IPS-NIHi7 (cell line): ENCODE measurements around the gene TTC33.
"Not testable (repeated sequence)": the region's sequence is repeated elsewhere in the genome, so short reads cannot be mapped to it uniquely, and the experiment has no call there.

Source experiments
- DNase-seq: peaks from one replicate; pipeline ENCODE4 v3.0.0; 2012; ENCODE audit warnings: mixed read lengths; ENCODE audit errors: extremely low spot score

Gene TTC33

DNA sequence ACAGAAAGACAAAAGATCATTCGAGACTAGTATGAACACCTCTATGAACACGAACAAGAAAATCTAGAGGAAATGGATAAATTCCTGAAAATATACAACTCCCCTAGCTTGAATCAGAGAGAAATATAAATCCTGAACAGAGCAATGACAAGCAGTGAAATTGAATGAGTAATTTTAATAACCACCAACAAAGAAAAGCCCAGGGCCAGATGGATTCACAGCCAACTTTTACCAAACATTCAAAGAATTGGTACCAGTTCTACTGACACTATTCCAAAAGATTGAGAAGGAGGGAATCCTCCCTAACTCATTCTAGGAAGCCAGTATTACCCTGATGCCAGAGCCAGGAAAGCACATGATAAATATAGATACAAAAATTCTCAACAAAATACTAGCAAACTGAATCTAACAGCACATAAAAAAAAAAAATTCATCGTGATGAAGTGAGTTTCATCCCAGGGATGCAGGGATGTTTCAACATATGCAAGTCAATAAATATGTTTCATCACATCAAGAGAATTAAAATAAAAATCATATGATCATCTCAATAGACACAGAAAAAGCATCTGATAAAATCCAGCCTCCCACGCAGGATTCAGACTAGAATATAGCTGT lies 101.3 kb downstream of the TTC33 start:
- no peak for DNase-seq

DNA sequence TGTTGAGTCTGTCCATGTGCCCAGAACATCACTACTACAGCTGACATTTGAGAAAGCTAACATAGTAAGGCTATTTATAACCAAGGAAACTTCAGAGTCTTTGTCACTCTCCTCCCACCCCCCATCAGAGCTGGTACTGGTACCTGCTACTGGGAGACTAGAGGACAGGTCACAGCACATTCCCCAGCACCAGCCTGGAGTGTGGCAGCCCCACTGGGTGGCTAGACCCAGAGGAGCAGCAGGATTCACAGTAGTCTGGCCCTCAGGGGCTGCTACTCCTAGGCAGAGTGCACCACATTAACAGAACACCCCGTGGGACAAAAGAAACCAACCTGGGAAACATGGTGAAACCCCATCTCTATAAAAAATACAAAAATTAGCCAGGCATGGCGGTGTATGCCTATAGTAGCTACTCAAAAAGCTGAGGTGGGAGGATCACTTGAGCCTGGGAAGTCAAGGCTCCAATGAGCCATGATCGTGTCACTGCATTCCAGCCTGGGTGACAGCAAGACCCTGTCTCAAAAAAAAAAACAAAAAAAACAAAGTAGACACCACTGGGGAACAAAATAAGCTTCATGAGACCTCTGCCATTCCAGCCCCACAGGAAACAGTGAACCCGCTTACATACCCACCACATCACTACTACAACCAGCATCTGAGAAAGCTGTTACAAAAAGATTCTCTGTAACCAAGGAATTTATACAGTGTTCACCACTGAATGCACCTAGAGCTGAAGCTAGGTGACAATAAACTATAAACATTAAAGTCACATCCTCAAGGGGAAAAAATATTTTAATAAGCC lies 102.3 kb downstream of the TTC33 start:
- no peak for DNase-seq

DNA sequence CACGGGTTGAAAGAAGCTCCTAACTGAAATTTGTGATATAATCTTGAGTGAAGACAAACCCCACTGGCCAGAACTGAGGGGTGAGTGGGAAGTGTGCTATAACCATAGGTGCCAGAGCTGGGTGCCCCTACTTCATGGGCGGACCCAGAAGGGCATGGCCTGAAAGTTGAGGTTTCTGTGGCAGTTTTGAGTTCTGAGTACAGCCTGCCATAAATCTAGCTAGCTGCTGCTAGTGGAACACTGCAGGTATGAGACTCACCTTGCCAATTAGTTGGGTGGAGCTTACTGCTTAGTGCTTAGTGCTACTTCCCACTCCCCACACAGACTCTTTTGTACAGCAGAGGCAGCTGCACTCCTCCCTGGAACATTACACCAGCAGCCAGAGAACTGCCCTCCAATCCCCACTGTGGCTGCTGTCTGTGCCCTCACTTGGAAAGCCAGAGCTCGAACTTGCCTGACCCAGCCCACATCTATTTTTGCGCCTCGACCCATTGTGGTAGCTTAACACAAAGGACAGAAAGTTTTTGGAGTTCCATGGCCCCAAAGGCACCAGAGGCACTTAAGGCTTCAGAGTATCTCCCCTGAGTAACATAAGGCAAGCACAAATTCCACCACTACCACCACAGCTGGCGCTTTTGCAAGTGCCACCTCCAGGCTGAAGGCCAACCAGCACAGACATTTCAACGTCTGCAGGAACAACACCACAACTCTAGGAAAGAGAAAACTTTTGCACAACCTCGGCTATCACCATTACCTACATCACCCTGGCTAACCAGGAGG lies 103.1 kb downstream of the TTC33 start:
- no peak for DNase-seq

DNA sequence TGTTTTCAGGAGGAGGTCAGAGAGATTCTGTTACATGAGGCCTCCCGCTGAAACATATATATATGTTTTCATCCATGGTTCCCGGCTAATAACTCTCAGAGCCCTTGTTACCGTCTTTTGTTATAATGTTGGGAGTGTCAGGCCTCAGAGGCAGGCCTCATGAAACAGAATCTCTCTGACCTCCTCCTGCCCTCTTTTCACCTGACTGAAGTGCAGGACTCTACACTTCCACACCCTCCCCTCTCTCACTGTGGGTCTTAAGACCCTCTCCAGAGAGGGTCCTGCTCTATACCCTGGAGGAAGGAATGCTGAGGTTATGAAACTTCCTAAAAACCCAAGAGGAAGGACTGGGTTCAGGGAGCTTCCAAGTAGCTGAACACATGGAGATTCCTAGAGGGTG lies 104.6 kb downstream of the TTC33 start:
- DNase-seq, result no peak

DNA sequence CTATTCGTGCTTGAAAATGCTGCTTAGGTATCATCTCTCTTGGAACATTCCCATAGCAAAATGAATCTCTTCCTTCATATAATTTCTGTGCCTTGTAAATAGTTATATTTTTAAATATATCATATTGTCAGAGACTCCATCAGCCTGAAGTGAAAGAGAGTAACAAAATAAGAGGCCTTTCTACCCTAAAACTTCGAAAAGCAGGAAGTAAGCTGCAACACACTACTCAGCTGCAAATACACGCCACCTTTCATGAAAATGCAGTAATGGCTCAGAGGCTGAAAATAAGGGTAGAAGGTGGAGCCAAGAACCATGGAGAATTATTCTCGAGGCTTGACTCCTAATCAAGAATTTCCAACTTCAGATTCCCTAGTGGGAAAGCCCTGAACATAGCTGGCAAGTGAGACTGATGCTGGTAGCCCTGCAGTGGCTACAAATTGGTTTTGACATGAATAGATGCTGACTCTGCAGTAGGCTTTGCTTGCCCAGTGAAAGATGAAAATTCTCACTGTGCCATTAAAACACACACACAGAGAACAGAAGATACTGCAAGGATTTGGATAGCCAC lies 106.2 kb downstream of the TTC33 start:
- DNase-seq, result no peak

DNA sequence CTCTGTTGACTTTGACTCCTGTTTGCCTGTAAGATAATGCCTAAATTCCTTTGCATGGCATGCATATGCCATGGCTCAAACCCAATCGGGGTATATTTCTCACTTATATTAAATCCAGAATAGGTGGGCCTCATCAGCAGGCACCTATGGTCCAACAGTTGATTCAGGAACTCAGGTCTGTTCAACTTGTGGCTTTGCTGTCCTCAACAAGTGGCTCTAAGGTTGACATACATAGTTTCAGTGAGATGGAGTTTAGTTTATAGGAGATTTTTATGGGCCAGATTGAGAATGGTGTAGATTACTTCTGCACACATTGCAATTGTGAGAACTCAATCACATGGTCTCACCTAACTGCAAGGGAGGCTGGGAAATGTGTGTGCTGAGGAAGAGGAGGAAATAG lies 107.6 kb downstream of the TTC33 start:
- DNase-seq, result no peak

DNA sequence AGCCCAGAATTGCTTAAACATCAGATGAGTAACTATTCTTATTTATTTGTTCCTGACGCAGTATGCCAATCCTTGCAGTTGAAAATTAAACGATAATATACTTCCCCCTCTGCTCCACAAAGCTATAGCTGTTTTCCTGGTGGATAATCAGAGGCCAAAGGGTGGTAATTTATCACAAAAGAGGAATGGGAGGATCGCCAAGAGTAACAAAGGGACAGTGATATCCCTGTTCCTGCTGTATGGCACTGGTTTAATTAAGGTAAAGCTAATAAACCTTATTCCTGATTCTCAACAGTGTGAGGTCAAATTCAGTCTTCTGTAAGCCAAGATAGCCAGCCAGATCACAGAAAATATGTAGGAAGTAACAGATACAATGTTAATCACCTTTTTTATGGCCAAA lies 109.5 kb downstream of the TTC33 start:
- DNase-seq, result no peak

DNA sequence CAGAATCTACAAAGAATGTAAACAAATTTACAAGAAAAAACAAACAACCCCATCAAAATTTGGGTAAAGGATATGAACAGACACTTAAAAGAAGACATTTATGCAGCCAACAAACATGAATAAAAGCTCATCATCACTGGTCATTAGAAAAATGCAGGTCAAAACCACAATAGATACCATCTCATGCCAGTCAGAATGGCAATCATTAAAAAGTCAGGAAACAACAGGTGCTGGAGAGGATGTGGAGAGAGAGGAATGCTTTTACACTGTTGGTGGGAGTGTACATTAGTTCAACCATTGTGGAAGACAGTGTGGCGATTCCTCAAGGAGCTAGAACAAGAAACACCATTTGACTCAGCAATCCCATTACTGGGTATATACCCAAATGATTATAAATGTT lies 116.2 kb downstream of the TTC33 start:
- not testable (repeated sequence) for DNase-seq

DNA sequence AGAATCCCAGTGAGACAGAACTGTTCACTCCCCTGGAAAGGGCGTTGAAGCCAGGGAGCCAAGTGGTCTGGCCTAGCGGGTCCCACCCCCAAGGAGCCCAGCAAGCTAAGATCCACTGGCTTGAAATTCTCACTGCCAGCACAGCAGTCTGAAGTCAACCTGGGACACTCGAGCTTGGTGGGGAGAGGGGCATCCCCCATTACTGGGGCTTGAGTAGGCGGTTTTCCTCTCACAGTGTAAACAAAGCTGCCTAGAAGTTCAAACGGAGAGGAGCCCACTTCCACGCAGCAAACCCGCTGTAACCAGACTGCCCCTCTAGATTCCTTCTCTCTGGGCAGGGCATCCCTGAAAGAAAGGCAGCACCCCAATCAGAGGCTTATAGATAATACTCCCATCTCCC lies 121.2 kb downstream of the TTC33 start:
- DNase-seq, result no peak

DNA sequence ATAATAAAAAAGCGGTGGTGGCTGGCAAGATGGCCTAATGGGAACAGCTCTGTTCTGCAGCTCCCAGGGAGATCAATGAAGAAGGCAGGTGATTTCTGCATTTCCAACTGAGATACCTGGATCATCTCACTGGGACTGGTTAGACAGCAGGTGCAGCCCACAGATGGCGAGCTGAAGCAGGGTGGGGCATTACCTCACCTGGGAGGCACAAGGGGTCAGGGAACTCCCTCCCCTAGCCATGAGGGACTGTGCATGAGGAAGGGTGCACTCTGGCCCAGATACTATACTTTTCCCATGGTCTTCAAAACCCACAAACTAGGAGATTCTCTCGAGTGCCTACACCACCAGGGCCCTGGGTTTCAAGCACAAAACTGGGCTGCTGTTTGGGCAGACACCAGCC lies 121.6 kb downstream of the TTC33 start:
- DNase-seq, result no peak

DNA sequence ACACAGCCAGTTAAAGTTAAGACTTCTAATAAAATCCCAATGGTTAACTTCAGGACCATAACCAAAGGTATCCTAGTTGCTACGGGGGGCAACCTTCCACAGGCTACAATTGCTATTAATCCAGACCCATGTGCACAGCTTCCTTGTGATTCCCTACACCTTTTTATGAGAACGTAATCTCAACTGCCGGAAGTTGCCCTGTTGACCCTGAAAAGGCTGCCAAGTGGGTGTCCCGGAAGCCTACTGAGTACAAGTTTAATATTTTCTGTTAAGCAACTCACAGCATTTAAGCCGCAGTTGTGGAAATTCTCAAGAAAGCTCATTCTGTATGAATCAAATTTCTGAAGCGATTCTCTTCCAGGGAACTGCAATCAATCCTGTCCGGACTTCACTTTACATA lies 124.5 kb downstream of the TTC33 start:
- DNase-seq, result no peak

DNA sequence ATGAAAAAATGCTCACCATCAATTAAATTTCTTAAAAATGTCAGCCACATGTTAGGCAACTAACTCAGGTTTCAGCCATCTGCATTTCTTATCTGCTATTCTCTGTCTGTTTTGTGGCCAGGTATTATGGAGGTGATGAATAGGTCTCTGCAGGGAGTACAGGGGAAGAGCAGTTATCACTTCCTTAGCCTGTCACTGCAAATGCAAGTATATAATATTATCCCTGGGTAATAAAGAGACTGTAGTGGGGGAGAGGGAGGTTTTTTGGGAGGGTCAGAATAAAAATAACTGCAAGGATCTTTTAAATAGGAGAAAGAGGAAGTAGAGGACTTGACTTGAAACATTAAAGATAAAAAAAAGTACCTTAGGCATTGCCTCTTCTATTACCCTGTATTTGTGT lies 125.6 kb downstream of the TTC33 start:
- DNase-seq, result no peak

DNA sequence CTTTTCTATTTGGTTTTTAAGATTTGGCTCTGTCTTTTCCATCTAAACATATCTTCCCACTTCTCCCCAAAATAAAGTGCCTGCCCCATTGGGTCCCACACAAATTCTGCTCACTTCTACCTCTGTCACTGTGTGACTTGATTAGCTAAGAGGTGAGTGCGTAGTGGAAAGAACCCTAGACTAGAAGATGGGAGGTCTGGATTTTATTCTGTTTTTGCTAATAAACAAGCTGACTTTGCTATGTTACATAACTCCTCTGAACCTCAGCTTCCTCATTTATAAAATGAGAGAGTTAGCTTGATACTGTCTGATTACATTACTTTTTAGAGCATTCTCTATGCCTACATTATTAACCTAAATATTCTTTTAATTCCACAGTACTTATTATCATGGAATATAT lies 127.4 kb downstream of the TTC33 start:
- no peak for DNase-seq

DNA sequence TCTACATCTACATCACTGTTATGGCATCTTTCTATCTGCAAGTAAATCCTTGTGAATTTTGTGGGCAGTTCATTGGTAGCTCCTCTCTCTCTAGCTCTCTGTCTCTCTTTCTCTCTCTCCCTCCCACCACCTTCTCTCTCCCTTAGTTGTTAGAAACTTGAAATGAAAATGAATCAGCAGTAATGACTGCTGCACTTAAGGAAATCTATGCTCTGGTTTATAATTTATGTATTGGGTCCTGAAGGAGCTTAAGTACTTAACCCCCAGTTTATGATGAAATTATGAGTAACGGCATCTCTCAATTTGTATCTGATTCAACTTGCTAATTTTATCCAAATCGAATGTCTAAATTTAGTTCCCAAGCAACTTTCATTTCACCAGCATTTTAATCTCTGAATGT lies 128.1 kb downstream of the TTC33 start:
- DNase-seq, result no peak

DNA sequence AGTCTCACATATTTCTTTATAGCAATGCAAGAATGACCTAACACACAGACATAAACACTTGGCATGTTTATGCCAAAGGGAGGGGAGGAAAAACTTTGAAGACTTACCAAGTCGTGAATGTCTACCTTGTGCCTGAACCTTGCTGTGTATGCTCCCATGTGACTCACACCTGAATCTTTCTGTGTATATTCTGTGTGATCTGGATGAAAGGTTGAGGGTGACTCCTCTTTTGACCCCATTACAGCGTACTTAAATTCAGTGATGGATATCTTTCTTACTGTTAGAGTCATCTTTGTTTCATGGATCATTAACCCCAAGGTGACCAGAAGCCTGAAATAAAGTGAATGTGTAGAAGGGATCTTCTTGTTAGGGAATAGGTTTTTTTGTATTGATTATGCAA lies 129.0 kb downstream of the TTC33 start:
- no peak for DNase-seq

DNA sequence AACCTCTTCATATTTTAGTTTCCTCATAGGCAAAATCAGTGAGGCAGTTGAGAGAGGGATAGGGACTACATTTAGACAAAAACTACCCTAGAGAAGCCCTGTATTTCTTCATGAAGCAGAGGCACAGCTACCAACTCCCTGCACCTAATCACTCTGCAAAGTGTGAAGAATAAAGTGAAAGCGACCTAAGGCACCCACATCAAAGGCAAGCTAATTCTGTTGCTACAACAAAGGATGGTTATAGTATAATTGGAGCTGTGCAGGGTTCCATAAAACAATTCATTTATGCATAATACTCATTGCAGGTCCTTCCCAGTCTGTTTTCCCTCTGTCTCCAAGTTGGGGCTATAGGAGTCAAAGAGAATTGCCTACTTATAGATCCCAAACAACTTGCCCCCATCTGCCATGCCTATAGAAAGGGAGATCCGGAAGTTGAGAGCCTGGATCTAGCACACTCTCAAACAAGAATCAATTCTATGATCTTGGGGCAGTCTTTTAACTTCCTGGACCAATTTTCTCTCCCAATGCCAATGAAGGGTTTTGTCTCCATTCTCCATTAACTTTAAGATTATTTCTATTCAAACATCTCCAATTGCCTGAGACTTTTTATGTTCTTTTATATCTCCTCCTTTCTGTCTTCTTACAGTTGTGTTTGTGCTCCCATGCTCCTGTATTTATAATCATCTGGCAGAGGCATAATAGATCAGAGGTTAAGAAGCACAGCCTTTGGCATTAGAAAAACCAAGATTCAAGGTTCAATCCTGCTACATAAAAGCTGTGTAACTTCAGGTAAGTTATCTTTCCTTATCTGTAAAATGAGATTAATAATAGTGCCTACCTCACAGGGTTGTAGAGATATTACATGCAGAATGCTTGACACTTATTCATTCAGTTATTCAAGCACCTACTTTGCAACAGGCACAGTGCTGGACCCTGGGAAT lies 132.0 kb downstream of the TTC33 start:
- DNase-seq, result no peak

DNA sequence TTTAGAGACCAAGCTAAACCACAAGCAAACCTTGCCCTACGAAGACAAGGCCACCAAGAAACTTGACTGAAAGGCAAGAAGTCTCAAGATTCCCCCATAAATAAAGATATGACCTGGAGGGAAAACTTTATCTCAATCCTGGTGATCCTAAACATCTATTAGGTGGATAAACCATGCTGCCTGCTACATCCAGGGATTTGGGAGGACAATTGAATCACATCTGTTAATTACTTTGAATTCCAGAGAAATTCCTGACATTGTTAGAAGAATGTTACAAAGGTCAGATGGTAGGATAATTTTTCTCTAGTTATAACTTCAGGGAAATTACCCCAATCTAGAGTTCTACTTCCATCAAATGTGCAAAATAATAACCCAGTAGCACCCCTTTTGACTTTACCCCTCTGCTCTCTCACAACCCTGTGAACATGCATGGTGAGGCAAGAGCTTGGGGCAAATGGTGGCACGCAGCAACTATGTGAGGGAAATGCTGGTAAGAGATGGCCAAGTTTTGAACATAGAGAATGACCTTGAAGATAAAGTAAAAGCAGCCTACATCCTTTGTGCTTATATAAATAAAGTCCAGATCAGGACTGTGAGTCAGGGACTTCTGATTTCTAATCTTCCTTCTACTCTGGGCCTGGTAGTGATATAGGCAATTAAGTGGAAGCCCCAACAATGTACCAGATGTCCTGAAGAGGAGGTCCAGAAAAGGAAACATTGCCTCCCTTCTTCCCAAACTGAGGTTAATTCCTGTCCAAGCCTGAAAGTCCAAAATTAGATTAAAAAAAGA lies 133.1 kb downstream of the TTC33 start:
- DNase-seq, result no peak

DNA sequence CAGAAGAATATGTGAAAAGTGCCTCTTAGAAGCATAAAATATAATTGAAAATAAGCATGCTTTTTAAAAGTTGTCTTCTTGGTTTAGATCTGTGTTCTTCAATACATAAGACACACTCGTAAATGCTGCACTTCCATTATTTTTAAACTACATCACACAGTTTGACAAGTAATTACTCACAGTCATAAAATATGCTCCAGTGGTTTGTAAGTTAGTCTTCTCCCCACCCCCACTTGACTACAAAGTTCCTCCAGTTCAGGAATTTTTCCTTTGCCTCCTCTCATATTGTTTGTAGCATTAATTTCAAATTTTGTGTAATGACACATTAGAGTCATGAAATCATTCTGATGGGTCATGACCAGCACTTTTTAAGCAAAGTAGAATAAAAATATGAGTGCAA lies 136.3 kb downstream of the TTC33 start:
- DNase-seq, result no peak

DNA sequence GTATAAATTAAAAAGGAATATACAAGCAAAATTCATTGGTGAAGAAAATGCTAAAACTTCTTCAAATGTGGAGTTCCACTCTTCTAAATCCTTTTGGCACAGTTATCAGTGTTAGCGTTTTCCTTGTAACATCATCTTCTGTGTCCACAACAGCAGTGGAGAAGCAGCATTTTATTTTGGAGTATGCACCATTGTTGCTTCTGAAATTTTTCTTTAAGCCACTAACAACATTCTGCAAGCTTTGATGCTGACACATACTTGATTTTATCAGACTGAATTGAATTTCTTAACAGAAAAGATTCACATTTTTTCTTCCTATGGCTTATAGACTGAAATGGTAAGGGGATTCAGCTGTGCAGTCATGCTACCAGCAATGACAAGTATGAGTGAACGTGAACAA lies 136.8 kb downstream of the TTC33 start:
- DNase-seq, result no peak

DNA sequence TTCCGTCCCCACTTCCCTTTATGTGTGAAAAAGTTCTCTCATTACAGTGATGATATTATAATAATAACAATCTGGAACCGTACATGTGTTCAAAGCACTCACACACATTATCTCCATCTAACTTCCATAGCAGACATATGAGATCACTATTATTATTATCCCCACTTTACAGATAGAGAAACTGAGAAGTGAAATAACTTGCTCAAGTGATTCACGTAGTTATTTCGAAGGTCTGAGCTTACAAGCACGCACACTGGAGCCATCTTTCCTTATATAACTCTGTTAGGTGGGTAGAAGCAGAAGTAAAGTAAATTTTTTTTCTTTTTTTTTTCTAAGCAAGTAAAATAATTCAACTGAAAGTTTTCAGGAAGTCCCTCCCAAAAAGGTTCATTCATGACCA lies 139.0 kb downstream of the TTC33 start:
- no peak for DNase-seq
